NCI-H146 (cell line): ENCODE data around the gene LAT.

Experiments
- DNase-seq: peaks from one replicate; lab custom pipeline; 2025; lab: John Stamatoyannopoulos, UW

The LAT gene

DNA sequence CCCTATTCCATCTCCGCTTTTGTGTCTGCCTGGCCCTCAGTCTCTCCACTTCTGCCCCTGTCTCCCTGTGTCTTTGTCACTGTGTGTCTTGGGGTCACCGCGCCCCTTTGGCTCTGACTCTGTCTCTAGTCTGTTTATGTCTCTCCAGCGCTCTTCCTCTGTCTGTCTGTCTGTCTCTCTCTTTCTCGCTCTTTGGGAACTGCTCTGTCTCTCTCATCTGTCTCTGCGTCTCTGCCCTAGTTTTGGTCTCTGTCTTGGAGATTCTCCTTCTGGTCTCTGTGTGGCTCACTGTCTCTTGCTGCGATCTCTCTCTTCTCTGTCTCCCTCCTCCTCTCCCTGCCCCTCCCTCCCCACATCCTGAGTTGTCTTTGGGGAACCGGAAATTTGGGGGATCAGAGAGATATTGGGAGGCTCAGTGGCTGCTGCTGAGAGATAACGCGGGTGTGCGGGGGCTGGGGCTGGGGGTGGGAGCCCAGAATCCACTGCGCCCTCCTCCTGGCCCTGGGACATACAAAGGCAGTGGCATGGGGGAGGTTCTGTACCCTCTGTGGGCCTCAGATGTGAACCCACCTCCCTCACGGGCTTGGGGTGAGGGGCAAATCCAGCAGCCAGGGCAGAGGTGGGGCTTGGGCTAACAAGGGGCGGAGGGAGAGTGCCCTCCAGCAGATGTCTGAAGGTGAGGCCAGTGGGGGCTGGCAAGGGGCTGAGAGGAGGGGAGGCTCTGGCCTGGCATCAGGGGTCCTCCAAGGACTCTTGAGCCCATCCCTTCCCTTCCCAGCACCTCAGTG is 24.4 kb downstream of the LAT start:
- no peak for DNase-seq

GRCh38 chr16:29009838-29010166 is 24.9 kb downstream of the LAT start:
- DNase-seq = no peak

DNA sequence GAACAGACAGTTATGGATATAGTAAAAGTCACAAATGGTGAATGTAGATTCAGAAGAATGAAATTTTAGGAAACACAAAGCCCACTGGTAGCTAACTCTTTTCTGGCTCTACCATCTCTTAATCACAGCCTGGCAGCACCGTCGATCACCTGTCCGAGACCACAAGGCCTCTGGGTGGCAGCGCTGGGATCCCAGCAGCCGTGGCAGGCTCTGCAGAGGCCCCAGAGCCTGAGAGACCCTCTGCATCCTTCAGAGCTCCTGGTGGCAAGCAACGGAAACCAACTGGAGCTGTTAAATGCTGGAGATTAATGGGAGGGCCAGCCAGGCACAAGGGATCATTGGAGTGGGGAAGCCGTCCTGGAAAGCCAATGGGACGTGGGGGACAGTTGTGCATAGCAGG is 26.3 kb downstream of the LAT start:
- DNase-seq = no peak

DNA sequence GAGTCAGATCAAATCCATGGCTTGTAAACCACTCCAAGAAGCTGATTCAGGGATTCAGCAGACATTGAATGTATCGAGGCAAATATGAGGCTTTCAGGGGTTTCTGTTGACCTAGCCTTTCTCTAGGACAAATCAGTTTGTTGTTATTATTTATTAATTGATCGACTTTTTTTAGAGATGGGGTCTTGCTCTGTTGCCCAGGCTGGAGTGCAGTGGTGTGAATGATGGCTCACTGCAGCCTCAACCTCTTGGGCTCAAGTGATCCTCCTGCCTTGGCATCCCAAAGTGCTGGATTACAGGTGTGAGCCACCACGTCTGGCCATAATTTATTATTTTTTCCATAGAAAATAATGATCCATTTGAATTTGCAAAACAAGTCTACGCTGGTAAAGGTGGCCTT is 27.0 kb downstream of the LAT start:
- DNase-seq = no peak

DNA sequence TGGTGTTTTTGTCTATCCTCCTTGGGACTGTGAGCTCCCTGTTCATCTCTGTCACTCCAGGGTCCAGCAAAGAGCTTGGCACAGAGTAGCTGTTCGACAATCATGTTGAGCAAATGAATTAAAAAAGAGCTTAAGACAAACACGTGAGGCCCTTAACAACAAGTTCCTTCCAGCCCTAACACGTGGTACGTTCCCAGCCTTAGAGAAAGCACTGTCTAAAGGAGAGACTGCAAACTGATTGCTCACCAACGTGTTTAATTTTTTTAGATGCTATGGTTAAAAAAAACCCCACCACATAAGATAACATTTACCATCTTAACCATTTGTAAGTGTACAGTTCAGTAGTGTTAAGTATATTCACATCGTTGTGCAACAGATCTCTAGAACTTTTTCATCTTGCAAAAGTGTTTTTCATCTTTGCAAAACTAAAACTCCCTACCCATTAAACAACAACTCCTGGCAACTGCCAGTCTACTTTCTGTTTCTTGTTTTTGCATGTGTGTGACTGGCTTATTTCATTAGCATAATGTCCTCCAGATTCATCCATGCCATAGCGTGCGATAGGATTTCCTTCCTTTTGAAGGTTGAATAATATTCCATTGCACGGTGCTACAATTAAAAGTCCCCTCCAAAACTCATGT is 28.2 kb downstream of the LAT start:
- no peak for DNase-seq

- DNase-seq = no peak
Measured at GRCh38 chr16:29014561-29015069, 29.8 kb downstream of the LAT start.

DNA sequence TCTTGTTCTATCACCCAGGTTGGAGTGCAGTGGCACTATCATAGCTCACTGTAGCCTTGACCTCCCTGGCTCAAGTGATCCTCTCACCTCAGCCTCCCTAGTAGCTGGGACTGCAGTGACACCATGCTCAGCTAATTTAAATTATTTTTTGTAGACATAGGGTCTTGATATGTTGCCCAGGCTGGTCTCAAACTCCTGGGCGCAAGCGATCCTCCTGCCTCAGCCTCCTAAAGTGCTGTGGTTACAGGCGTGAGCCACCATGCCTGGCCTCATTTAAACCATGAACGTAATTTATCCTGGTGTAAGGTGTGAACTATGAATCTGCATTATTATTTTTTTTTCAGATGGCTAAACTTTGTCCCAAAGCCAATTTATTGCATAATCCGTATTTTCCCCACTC is 37.3 kb downstream of the LAT start:
- DNase-seq = no peak

- no peak for DNase-seq
Measured at GRCh38 chr16:29023279-29024277, 38.7 kb downstream of the LAT start.

- no peak for DNase-seq
Measured at GRCh38 chr16:29024278-29024677, 39.4 kb downstream of the LAT start.

DNA sequence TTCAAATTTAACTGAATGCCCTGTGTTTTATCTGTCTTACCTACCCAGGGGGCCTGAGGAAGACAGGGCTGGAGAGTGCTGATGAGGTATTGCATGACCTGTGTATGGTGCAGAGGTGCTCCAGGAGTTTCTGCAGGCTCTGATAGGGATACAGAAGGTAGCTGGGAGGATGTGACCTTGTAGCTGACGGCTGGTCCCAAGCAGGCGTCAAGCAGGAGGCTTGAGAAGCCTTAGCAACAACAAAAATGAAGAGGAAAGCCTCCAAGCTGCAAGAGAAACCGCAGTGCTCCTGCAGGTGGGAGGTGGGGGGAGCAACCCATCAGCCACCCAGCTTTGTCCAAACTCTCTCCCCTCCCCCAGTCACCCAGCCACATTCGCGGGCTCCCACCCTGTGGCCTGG is 40.4 kb downstream of the LAT start:
- DNase-seq = no peak

- DNase-seq = no peak
Measured at GRCh38 chr16:29025735-29026134, 40.9 kb downstream of the LAT start.

- DNase-seq = no peak
Measured at GRCh38 chr16:29028457-29029167, 43.8 kb downstream of the LAT start.

DNA sequence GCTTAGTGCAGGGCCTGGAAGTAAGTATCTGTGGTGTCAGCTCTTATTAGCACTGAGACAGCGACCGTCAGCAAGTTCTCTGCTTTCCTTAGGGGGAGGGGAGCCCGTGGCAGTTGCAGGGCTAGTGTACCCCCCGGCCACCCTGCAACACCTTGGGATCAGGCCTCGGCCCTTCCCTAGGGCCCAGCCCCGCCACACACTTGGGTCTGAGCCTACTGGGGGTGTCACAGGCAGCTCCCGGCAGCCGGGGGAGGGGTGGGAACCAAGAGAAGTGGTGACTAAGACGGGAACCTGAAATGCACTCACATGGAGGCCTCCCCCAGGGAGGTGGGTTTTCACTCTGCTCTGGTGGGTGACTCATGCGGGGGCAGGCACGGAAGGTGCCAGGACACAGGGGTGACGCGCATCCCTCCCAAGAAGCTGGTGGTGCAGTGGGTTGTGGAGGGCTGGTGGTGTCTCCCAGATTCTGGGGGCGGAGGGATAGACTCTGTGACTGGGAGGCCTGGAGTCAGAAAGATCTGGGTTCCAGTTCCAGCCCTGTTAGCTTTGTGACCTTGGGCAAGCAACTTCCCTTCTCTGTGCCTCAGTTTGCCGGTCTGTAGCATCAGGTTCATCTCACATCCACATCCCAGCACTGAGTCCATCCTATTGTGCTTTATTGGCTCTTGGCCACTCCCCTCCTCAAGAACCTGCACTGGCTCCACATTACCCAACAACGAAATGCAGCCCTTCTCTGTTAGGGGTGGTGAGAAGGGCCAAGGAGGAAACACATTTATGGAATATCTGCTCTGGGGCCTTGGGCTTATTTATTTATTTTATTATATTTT is 44.5 kb downstream of the LAT start:
- DNase-seq = no peak

DNA sequence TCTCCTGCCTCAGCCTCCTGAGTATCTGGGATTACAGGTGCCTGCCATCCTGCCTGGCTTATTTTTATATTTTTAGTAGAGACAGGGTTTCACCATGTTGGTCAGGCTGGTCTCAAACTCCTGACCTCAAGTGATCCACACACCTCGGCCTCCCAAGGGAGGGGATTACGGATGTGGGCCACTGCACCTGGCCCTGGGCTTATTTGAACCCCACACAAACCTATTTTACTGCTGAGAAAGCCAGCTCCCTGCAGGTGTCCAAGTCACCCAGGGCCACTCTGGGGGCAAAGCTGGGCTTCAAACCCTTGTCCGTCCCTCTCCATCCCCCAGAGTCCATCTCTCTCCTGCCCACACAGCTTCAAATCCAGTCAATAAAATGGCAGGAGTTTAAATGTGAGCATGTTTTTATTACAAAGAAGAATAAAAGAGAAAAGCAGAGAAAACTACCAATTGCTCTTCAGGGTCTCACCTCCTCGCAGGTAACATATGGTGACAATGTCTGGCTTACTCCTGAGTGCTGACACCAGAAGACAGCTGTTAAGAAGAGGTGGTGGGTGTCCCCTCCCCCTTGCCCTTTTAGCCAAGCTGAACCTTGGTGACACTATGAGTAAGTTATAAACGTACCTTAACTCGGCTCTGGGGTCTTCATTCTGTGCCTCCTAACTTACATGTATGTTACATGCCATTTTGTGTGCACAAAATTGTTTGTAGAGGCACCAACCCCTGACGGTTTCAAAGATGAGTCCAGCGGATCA is 45.4 kb downstream of the LAT start:
- DNase-seq = no peak
